HCT116 (cell line): ENCODE data around the gene DCP1B. TPM values are rescaled to one million over a fixed set of nuclear protein-coding genes. Genes with fewer than 3 reads are reported as not detected.

Source experiments
- ATAC-seq: fragments of 200-7000 bp; cut with Tn5 transposase; 2 replicates; pipeline ENCODE4 v1.9.1; 2020; ENCODE audit warnings: mild to moderate bottlenecking, moderate library complexity
- BruUV-seq: library from RNA; stranded (reverse); fragments of 400-500 nt; replicated peaks from 2 replicates; lab custom pipeline; 2021; lab: Mats Ljungman, UMichigan
- CTCF ChIA-PET: fragments of 300-600 bp; sonication (Branson Sonifier 250); formaldehyde crosslinking; loops from one replicate; lab custom pipeline; 2021; ENCODE audit warnings: antibody characterized with exemption; lab: Charles Lee
- POLR2A ChIA-PET: fragments of 300-600, 350-600 bp; sonication (Branson Sonifier 250); formaldehyde crosslinking; loops from one replicate; lab custom pipeline; 2021; ENCODE audit warnings: antibody characterized with exemption; lab: Charles Lee
- RAD21 ChIA-PET, 2 experiments: fragments of 300-600 bp; sonication (Branson Sonifier 250); formaldehyde crosslinking; loops; one replicate each; lab custom pipeline; 2023; ENCODE audit warnings: low total read pairs in 2 of 2; ENCODE audit not compliant: uncharacterized antibody in 2 of 2, unreplicated experiment in 2 of 2, low non-redundant PET in 1 of 2; lab: Charles Lee
- DNase-seq: peaks from one replicate; pipeline ENCODE4 v3.0.0-alpha.2; 2010; ENCODE audit warnings: low read depth, low spot score
- H2AFZ ChIP-seq: fragments of 200-600 bp; shearing (Covaris generic), sonication (generic); 2 replicates; pipeline ENCODE4 v1.6.1; 2017; ENCODE audit warnings: low read depth, mixed run types, mixed read lengths, antibody characterized with exemption, low read length; ENCODE audit not compliant: poor library complexity, severe bottlenecking
- H3K27ac ChIP-seq: 2 replicates; pipeline ENCODE4 v1.5.1; 2012; ENCODE audit warnings: low read depth, low read length
- H3K27me3 ChIP-seq: fragments of 200-600 bp; sonication (generic); 2 replicates; pipeline ENCODE4 v1.6.1; 2016; ENCODE audit warnings: mixed run types, low read length, mixed read lengths; ENCODE audit not compliant: insufficient read depth
- H3K36me3 ChIP-seq, 2 experiments: fragments of 200-500 bp in 1 of 2; fragments of 200-600 bp in 1 of 2; sonication (Bioruptor generic) in 1 of 2; sonication (generic) in 1 of 2; 2 replicates each; pipeline versions ENCODE4 v1.5.1 to v1.6.1; 2014 to 2016; ENCODE audit warnings: low read length in 2 of 2, inconsistent platforms in 1 of 2, mixed read lengths in 1 of 2, mixed run types in 1 of 2; ENCODE audit not compliant: insufficient read depth in 2 of 2, control insufficient read depth in 1 of 2
- H3K4me1 ChIP-seq, 2 experiments: fragments of 200-600 bp in 1 of 2; sonication (generic) in 1 of 2; 2 replicates each; pipeline versions ENCODE4 v1.5.1 to v1.6.1; 2012 to 2017; ENCODE audit warnings: low read length in 2 of 2, inconsistent platforms in 1 of 2, mild to moderate bottlenecking in 1 of 2, mixed read lengths in 1 of 2, mixed run types in 1 of 2, moderate library complexity in 1 of 2; ENCODE audit not compliant: insufficient read depth in 2 of 2, control insufficient read depth in 1 of 2
- H3K4me2 ChIP-seq: fragments of 200-600 bp; sonication (generic); 2 replicates; pipeline ENCODE4 v1.6.1; 2017; ENCODE audit warnings: mixed run types, low read length, mixed read lengths
- H3K4me3 ChIP-seq, 2 experiments: fragments of 200-600 bp in 1 of 2; sonication (generic) in 1 of 2; replicated peaks in 1 of 2; 2 replicates each; pipeline ENCODE4 v1.5.1; 2011 to 2016; ENCODE audit warnings: low read length in 2 of 2, control low read depth in 1 of 2, low read depth in 1 of 2, mild to moderate bottlenecking in 1 of 2, mixed read lengths in 1 of 2, mixed run types in 1 of 2
- H3K79me2 ChIP-seq: fragments of 200-600 bp; sonication (generic); 2 replicates; pipeline ENCODE4 v1.6.1; 2017; ENCODE audit warnings: mild to moderate bottlenecking, mixed run types, low read length, moderate library complexity, mixed read lengths; ENCODE audit not compliant: insufficient read depth
- H3K9ac ChIP-seq: fragments of 200-600 bp; sonication (generic); 2 replicates; pipeline ENCODE4 v1.6.1; 2016; ENCODE audit warnings: low read length, mixed read lengths
- H3K9me2 ChIP-seq: fragments of 200-600 bp; sonication (generic), shearing (Covaris generic); 2 replicates; pipeline ENCODE4 v1.6.1; 2017; ENCODE audit warnings: mixed run types, mild to moderate bottlenecking, moderate library complexity; ENCODE audit not compliant: insufficient read depth
- H3K9me3 ChIP-seq, 2 experiments: fragments of 200-500 bp in 1 of 2; fragments of 200-600 bp in 1 of 2; sonication (Bioruptor generic) in 1 of 2; sonication (generic) in 1 of 2; 2 replicates each; pipeline ENCODE4 v1.6.1; 2014 to 2017; ENCODE audit warnings: low read length in 2 of 2, mixed read lengths in 2 of 2, inconsistent platforms in 1 of 2, low read depth in 1 of 2, mild to moderate bottlenecking in 1 of 2, mixed run types in 1 of 2, moderate library complexity in 1 of 2; ENCODE audit not compliant: control insufficient read depth in 1 of 2, insufficient read depth in 1 of 2
- H4K20me1 ChIP-seq: fragments of 200-600 bp; sonication (generic), shearing (Covaris generic); 2 replicates; pipeline ENCODE4 v1.6.1; 2017; ENCODE audit warnings: mixed run types, mild to moderate bottlenecking, moderate library complexity; ENCODE audit not compliant: insufficient read depth
- CBX3 ChIP-seq: IDR thresholded peaks from 2 replicates; pipeline ENCODE4 v1.6.1; 2012; ENCODE audit warnings: low read depth
- CEBPB ChIP-seq: IDR thresholded peaks from 2 replicates; pipeline ENCODE4 v1.6.1; 2012; ENCODE audit warnings: low read depth
- ELF1 ChIP-seq: IDR thresholded peaks from 2 replicates; pipeline ENCODE4 v1.6.1; 2012; ENCODE audit warnings: low read depth, borderline replicate concordance
- EZH2 ChIP-seq: fragments of 200-600 bp; sonication (generic); IDR thresholded peaks from 2 replicates; pipeline ENCODE4 v1.6.1; 2017; ENCODE audit warnings: antibody characterized with exemption, mixed run types
- EZH2phosphoT487 ChIP-seq: fragments of 200-600 bp; IDR thresholded peaks from 2 replicates; pipeline ENCODE4 v1.6.1; 2018; ENCODE audit warnings: antibody characterized with exemption, borderline replicate concordance
- FOSL1 ChIP-seq: IDR thresholded peaks from 2 replicates; pipeline ENCODE4 v1.6.1; 2012; ENCODE audit warnings: low read depth
- JUND ChIP-seq: IDR thresholded peaks from 2 replicates; pipeline ENCODE4 v1.6.1; 2012
- POLR2A ChIP-seq: IDR thresholded peaks from 2 replicates; pipeline ENCODE4 v1.7.0; 2011; ENCODE audit warnings: borderline replicate concordance; ENCODE audit not compliant: insufficient read depth, insufficient read length; ENCODE audit errors: extremely low read depth
- POLR2AphosphoS5 ChIP-seq: IDR thresholded peaks from 2 replicates; pipeline ENCODE4 v1.6.1; 2011; ENCODE audit warnings: mild to moderate bottlenecking, low read depth, low read length, moderate library complexity
- RAD21 ChIP-seq: IDR thresholded peaks from 2 replicates; pipeline ENCODE4 v1.6.1; 2012; ENCODE audit warnings: low read depth, mild to moderate bottlenecking
- SP1 ChIP-seq: IDR thresholded peaks from 2 replicates; pipeline ENCODE4 v1.6.1; 2012; ENCODE audit warnings: low read depth
- SRF ChIP-seq: IDR thresholded peaks from 2 replicates; pipeline ENCODE4 v1.6.1; 2012; ENCODE audit warnings: low read depth
- YY1 ChIP-seq: IDR thresholded peaks from 2 replicates; pipeline ENCODE4 v1.6.1; 2011; ENCODE audit warnings: low read length, low read depth, moderate library complexity, mild to moderate bottlenecking; ENCODE audit not compliant: insufficient replicate concordance; ENCODE audit errors: extremely low read depth
- ZFX ChIP-seq: fragments of 450-650 bp; IDR thresholded peaks from 2 replicates; pipeline ENCODE4 v1.6.1; 2017
- ZNF274 ChIP-seq: fragments of 200-500 bp; sonication (Bioruptor generic); IDR thresholded peaks from 2 replicates; pipeline ENCODE4 v1.6.1; 2014; ENCODE audit warnings: mild to moderate bottlenecking, low read depth, low read length, inconsistent platforms
- intact Hi-C: fragments of 100-400 bp; cut with micrococcal nuclease; formaldehyde crosslinking; loops from 2 replicates; pipeline ENCODE4 v1.10.0; 2022
- total RNA-seq: library from RNA; stranded (reverse); gene quantifications from one replicate; pipeline ENCODE4 v1.2.1, GENCODE V29; 2021; ENCODE audit not compliant: unreplicated experiment
- TF ChIP-seq, protein P1 (sequence below), 3 experiments: fragments of 200-600 bp in 1 of 3; sonication (generic) in 1 of 3; IDR thresholded peaks in 2 of 3; conservative IDR thresholded peaks in 1 of 3; 2 replicates each; pipeline ENCODE4 v1.5.1; 2012 to 2017; ENCODE audit warnings: low read depth in 2 of 3, low read length in 2 of 3, antibody characterized with exemption in 1 of 3, borderline replicate concordance in 1 of 3, control low read depth in 1 of 3, mild to moderate bottlenecking in 1 of 3, mixed read lengths in 1 of 3, mixed run types in 1 of 3, moderate library complexity in 1 of 3; ENCODE audit not compliant: insufficient read depth in 1 of 3
- TF ChIP-seq, protein P2 (sequence below): IDR thresholded peaks from 2 replicates; pipeline ENCODE4 v1.6.1; 2012
- TF ChIP-seq, protein P3 (sequence below): IDR thresholded peaks from 2 replicates; pipeline ENCODE4 v1.6.1; 2012; ENCODE audit warnings: low read depth

The DCP1B gene
- total RNA-seq, 1 experiment from 2014 or later = 13.8 TPM

DNA sequence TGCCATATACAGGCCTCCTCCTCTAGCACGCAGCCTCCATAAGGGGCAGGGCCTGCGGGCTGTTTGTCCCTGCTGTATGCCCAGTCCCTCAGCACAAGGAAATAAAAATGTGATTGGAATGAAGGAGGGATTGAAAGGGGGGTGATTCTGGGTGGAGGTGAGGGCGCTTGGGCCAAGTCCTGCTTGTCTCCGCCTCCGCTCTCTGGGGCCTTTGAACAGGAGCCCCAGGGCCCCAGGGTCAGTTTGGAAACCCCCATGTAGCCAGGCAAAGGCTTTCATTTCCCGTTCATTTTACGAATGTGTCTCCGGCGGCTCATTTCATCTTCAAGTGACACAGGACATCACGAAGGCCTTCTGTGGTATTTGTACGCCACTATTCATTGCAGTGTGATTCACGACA, 81.3 kb downstream of the DCP1B start (continued):
- TF ChIP-seq SP1 (no peak), YY1 (no peak), SRF (no peak)
- TF ChIP-seq, protein P1, sequence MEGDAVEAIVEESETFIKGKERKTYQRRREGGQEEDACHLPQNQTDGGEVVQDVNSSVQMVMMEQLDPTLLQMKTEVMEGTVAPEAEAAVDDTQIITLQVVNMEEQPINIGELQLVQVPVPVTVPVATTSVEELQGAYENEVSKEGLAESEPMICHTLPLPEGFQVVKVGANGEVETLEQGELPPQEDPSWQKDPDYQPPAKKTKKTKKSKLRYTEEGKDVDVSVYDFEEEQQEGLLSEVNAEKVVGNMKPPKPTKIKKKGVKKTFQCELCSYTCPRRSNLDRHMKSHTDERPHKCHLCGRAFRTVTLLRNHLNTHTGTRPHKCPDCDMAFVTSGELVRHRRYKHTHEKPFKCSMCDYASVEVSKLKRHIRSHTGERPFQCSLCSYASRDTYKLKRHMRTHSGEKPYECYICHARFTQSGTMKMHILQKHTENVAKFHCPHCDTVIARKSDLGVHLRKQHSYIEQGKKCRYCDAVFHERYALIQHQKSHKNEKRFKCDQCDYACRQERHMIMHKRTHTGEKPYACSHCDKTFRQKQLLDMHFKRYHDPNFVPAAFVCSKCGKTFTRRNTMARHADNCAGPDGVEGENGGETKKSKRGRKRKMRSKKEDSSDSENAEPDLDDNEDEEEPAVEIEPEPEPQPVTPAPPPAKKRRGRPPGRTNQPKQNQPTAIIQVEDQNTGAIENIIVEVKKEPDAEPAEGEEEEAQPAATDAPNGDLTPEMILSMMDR (IDR thresholded peaks at IDR 0.05 in 2 of 3, conservative IDR thresholded peaks at IDR 0.05 in 1 of 3; ENCODE audit: borderline replicate concordance in 1 of 3, insufficient read depth in 1 of 3, low read depth in 2 of 3, low read length in 2 of 3) = no peak

DNA sequence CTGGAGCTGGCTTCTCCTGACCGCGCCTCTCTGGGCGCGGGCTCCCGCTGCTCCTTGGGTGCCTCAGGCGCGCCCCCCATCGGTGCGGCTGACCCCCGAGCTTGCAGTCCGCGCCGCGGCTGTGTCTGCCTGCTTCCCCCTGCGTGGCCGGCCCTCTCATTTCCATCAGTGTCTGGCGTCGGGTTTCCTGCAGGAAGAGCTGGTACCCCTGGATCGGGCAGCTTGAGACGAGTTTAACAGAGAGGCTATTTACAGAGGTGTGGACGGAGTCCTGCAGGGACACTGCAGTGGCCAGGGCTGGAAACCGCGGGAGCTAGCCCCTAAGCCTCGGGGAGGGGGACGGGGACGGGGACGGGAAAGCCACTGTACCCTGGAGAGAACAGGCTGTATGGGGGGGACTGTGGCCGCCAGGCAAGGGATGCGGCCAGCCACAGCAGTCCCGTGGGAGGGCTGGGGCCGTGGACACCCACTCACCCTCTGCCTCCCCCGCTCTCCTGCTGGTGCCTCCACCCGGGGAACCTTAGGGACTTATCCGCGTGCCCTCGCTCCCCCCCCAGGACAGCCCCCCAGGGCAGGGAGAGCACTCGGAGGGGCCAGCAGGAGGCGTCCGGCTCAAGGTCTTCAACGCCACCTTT, 82.1 kb downstream of the DCP1B start:
- no TSS peak for BruUV-seq
- DNase-seq (no peak), ATAC-seq (no peak)
- H3K79me2 ChIP-seq = no peaks in the 10 kb centered on the region
- H3K36me3 ChIP-seq = no peaks in the 10 kb centered on the region
- H3K9ac ChIP-seq = no peak overlapping the region
- ChIA-PET RAD21 (no interaction called here), CTCF (no interaction called here), POLR2A (no interaction called here)
- H3K9me3 ChIP-seq = no peaks in the 10 kb centered on the region
- no peaks in the 10 kb centered on the region for H4K20me1 ChIP-seq
- intact Hi-C loops = no loop called here
- no peak for TF ChIP-seq POLR2AphosphoS5
- TF ChIP-seq, protein P1 (IDR thresholded peaks at IDR 0.05 in 2 of 3, conservative IDR thresholded peaks at IDR 0.05 in 1 of 3; ENCODE audit: borderline replicate concordance in 1 of 3, insufficient read depth in 1 of 3, low read depth in 2 of 3, low read length in 2 of 3) = no peak
- TF ChIP-seq CBX3 = no peak
- TF ChIP-seq YY1 = no peak
- TF ChIP-seq SP1 = no peak
- no peak for TF ChIP-seq CEBPB
- TF ChIP-seq EZH2phosphoT487 = no peak
- TF ChIP-seq SRF = no peak
- TF ChIP-seq, protein P2, sequence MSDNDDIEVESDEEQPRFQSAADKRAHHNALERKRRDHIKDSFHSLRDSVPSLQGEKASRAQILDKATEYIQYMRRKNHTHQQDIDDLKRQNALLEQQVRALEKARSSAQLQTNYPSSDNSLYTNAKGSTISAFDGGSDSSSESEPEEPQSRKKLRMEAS = no peak
- TF ChIP-seq JUND = no peak
- TF ChIP-seq POLR2A = no peak
- TF ChIP-seq ZFX = no peak
- no peak for TF ChIP-seq FOSL1
- TF ChIP-seq ELF1 = no peak
- TF ChIP-seq RAD21 = no peak
- TF ChIP-seq ZNF274 = no peak
- no peak for TF ChIP-seq EZH2
- TF ChIP-seq, protein P3, sequence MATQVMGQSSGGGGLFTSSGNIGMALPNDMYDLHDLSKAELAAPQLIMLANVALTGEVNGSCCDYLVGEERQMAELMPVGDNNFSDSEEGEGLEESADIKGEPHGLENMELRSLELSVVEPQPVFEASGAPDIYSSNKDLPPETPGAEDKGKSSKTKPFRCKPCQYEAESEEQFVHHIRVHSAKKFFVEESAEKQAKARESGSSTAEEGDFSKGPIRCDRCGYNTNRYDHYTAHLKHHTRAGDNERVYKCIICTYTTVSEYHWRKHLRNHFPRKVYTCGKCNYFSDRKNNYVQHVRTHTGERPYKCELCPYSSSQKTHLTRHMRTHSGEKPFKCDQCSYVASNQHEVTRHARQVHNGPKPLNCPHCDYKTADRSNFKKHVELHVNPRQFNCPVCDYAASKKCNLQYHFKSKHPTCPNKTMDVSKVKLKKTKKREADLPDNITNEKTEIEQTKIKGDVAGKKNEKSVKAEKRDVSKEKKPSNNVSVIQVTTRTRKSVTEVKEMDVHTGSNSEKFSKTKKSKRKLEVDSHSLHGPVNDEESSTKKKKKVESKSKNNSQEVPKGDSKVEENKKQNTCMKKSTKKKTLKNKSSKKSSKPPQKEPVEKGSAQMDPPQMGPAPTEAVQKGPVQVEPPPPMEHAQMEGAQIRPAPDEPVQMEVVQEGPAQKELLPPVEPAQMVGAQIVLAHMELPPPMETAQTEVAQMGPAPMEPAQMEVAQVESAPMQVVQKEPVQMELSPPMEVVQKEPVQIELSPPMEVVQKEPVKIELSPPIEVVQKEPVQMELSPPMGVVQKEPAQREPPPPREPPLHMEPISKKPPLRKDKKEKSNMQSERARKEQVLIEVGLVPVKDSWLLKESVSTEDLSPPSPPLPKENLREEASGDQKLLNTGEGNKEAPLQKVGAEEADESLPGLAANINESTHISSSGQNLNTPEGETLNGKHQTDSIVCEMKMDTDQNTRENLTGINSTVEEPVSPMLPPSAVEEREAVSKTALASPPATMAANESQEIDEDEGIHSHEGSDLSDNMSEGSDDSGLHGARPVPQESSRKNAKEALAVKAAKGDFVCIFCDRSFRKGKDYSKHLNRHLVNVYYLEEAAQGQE = no peak
- TF ChIP-seq, all 23 proteins: peak for 0
- Histone ChIP-seq H3K4me3 (no peak overlapping the region), H3K4me2 (no peak overlapping the region), H3K27me3 (no peaks in the 10 kb centered on the region), H3K9me2 (no peaks in the 10 kb centered on the region), H3K4me1 (no peaks in the 10 kb centered on the region), H3K27ac (no peak overlapping the region), H2AFZ (no peak overlapping the region)
